Activated CD4-positive, alpha-beta T cell treated with anti-CD3 and anti-CD28 coated beads, Interleukin-2, amount 50 U/mL, for 24 hours (primary cell): ENCODE data around the gene CGGBP1.
"Not testable (repeated sequence)": the region's sequence is repeated elsewhere in the genome, so short reads cannot be mapped to it uniquely, and the experiment has no call there.

Experiments
- DNase-seq, 2 donors: peaks; one replicate each; pipeline ENCODE4 v3.0.0-alpha.2; 2020; ENCODE audit warnings: low read depth in 1 of 2, low spot score in 1 of 2

CGGBP1 gene

GRCh38 chr3:88034491-88035275 is 24.1 kb downstream of the CGGBP1 start:
- DNase-seq: no peak

- DNase-seq: no peak
Observed at GRCh38 chr3:88033808-88034207, 25.0 kb downstream of the CGGBP1 start.

DNA sequence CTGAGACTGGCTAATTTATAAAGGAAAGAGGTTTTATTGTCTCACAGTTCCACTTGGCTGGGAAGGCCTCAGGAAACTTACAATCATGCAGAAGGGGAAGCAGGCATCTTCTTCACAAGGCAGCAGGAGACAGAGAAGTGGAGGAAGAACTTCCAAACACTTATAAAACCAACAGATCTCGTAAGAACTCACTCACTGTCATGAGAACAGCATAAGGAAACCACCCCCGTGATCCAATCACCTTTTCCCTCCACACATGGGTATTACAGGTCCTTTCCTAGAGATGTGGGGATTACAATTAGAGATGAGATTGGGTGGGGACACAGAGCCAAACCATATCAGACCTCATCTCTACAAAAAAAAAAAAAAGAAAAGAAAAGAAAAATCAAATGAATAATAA is 25.7 kb downstream of the CGGBP1 start:
- DNase-seq: no peak

- no peak for DNase-seq
Observed at GRCh38 chr3:88032245-88032644, 26.6 kb downstream of the CGGBP1 start.

GRCh38 chr3:88031642-88032077 is 27.1 kb downstream of the CGGBP1 start:
- DNase-seq: no peak

GRCh38 chr3:88030210-88030609 is 28.6 kb downstream of the CGGBP1 start:
- DNase-seq: no peak

- no peak for DNase-seq
Observed at GRCh38 chr3:88028876-88029275, 29.9 kb downstream of the CGGBP1 start.

DNA sequence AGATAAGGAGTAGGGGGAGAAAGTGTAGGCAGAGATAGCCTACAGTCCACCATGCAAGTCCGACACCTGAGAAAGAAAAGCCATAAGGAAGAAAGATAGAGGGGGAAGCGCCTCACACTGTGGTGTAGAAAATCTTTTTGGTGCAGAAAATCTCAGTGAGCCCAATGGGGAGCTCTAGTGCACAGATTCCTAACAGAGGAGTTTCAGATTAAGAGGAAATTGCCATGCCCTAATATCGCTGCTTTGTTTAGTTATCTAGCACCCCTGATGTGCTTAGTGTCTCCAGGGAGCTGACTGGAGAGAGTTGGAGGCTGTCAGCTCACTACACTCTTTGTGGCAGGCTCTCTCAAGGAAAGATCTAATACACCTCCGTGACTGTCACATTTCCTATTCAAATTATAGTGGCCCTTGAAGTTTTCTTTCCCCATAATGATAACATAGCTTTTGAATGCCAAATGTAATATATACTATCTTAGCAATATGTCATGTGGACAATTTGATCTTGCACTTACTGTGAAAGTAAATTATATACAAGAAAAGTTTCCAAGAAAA is 33.7 kb downstream of the CGGBP1 start:
- no peak for DNase-seq

DNA sequence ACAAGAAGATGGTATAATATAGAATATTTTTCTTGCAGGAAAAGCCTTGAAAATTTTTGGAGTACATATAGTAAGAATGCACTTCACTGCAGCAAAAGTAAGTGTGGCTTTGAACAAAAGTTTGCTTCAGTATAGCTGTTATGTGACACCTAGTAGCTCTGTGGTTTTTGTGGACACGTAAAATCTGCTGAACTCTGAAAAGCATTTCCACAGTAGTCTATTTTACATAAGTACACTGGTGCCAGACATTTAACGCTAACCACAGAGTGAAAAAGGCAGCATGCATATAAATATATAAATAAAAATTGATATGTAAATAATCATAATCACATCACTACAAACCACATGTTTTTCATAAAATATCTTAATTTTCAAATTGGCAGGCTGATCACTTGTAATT is 39.8 kb downstream of the CGGBP1 start:
- DNase-seq: no peak

- DNase-seq: not testable (repeated sequence)
Observed at GRCh38 chr3:88015656-88016055, 43.1 kb downstream of the CGGBP1 start.

GRCh38 chr3:88013592-88013991 is 45.2 kb downstream of the CGGBP1 start:
- no peak for DNase-seq

DNA sequence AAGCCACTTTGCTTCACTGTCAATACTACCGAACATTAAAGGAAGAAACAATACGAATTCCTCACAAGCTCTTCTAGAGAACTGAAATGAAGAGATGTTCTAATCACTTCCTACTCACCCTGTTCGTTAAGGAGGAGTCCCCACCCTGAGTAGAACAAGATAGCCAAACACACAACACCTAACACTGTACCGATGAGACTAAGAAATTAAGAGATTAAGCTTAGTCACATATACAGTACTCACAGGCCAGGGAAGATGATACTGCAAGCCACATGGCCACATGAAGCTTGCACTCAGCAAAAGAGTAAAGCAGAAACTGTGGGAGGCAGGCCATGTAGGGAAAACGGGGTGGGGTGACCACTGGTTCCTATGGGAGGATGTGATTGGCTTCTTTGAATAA is 48.0 kb downstream of the CGGBP1 start:
- DNase-seq: no peak

DNA sequence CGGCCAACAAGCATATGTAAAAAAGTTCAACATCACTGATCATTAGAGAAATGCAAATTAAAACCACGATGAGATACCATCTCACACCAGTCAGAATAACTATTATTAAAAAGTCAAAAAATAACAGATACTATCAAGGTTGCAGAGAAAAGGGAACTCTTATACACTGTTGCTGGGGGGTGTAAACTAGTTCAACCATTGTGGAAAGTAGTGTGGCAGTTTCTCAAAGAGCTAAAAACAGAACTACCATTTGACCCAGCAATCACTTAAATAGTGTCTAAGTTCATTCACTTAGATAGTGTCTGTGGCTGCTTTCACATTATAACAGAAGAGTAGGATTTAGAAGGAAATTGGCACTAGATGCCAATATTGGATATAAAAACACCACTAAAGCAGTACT is 49.7 kb downstream of the CGGBP1 start:
- DNase-seq: no peak

- no peak for DNase-seq
Observed at GRCh38 chr3:88005066-88005465, 53.7 kb downstream of the CGGBP1 start.

DNA sequence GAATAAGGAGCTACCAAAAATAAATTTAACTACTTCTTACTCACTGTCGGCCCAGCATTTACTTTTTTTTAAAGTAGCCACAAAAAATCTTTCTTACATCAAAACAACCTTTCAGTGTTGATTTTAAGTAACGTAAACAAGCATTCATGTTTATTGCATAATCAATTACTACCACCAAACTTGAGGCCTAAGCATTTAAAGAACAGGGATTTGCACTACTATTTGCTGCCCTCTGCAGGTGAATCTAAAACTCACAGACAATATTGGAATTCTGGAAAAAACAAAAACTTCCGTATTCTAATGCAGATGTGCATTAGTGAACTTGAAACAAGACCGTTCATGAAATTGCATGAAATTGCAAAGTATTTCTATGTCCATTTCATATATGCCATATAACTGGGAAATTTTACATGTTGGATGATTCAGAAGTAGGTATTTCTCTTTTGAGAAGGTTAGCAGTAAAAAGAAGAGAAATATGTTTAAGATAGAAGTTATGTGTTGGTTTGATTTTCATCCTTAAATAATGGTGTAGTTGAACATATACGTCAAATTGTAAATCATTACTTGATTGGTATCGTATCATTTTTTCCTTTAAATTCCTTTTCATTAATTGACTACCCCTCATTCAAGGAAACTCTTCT is 55.6 kb downstream of the CGGBP1 start:
- DNase-seq: peak in 1 of 2 donors; percentile 7

GRCh38 chr3:88002448-88002847 is 56.4 kb downstream of the CGGBP1 start:
- DNase-seq: no peak
